Measurements from ENCODE around the gene SIX5.
"Not testable (repeated sequence)": the region's sequence is repeated elsewhere in the genome, so short reads cannot be mapped to it uniquely, and the experiment has no call there.

The SIX5 gene

DNA sequence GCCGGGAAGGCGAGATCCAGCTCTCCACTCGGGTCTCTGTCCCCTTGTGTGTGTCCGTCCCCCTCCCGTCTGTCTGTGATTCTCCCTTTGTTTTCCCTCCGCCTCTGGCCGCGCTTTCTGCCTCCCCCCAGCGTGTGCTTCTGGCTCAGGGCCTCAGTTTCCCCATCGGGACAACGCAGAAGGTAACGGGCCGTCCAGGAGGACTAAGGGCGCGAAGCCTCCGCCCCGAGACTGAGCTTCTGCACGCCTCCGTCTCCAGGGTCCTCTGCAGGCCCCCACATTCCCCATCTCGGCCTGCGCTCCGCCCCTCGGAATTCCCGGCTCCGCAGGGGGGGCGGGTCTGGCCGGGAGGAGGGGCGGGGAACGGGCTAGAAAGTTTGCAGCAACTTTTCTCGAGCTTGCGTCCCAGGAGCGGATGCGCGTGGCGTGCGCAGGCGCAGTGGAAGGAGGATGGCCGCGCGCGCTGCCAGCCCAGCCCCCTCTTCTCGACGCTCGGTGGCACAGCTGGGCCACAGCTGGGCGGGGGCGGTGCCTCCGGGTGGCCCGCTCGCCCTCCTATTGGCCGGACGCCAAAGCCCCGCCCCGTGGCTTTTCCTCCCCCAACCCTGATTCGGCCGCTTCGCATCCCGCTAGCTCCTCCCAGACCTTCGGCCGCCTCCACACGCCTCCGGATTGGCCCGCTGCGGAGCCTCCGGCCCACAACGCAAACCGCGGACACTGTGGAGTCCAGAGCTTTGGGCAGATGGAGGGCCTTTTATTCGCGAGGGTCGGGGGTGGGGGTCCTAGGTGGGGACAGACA, at the start of gene SIX5:
TSS of gene SIX5 (minus strand) at position 269 of the 799 bp plus-strand sequence. CDS start 408 bp downstream, outside the sequence.
- DNase-seq (ENCODE audit: low read depth): peak; percentile 88

DNA sequence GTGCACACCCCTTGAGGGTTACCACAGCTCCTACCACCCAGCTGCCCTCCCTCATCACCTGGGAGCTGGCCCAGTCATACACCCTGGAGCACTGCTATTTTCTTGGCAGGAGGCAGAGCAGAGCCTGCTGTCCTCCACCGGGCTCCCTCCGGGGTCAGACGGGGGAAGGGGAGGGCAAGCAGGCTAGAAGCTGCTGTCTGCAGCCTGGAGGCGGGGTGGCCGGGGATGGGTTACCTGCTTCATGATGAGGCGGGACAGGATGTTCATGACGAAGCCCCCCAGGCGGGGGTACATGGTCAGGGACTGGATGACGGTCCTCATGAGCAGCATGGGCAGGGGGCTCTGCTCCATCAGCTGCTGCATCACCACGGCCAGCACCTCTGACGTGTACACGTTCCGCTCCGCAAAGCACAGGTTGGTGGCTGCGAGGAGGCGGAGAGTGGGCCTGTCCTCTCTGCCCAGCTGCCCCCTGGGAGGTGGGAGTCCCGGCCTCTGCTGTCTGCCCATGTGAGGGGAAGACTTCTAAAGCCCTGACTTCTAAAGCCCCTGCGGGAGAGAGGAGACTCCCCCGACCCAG, 48.8 kb upstream of the SIX5 start:
- no peak for DNase-seq (ENCODE audit: low read depth)

DNA sequence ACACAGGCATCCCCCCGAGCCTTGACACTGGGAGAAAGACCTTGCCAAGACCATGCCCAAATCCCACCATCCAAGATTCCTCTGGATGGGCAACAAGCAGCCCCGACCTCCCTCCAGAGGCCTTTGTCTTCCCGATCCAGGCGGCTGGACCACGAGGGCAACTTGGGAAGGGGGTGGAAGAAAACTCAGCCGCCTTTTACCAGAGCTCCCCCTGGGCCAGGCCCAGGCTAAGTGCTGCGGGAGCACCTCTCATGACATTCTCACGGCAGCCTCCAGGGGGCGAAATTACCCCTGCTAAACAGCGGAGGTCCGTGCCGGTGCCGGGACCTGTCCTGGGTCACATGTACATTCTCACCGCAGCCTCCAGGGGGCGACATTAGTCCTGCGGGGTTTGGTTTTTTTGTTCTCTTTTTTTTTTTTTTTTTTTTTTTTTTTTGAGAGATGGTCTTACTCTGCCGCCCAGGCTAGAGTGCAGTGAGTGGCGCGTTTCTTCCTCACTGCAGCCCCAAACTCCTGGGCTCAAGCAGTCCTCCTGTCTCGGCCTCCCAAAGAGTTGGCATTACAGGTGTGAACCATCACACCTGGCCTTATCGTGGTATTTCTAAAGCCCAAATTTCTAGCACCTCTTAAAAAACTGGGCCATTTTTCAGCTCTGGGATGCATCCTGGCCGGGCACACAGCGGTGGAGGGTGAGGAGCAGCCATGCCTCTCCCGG, 48.1 kb upstream of the SIX5 start:
- peak; percentile 92 for DNase-seq (ENCODE audit: low read depth)

DNA sequence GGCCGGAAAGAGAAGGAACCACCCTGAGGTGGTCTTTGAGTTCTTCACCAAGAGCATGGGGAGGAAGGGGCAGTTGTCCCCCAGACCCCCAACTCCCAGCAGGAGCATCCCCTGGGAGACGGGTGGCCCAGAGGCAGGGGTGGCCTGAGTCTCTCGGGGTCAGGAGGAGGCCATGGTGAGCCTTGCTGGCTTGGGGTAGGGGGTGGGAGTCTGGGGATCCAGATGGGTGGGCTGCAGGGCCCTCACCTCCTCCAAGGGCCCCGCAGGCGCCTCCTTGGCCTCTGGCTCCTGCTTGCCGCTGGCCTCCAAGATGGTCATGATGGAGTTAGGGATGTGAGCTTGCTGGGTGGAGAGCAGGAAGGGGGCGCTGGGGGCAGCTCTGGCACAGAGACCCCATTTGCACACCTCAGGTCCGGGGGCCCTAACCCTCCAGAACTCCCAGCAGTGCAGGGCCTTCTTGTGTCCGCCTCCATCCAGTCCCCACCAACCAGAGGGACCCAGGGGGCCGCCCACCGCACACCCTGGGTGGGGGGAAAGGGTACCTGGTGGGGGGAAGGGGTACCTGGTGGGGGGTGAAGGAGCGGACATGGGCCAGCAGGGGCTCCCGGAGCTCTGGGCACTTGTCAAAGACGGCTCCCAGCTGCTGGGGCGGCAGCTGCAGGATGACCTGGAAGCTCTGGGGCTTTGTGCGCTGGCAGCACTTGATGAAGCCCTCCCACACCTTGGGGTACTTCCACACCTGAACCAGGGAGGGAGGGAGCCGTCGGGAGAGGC, 47.4 kb upstream of the SIX5 start:
- DNase-seq (ENCODE audit: low read depth): no peak

DNA sequence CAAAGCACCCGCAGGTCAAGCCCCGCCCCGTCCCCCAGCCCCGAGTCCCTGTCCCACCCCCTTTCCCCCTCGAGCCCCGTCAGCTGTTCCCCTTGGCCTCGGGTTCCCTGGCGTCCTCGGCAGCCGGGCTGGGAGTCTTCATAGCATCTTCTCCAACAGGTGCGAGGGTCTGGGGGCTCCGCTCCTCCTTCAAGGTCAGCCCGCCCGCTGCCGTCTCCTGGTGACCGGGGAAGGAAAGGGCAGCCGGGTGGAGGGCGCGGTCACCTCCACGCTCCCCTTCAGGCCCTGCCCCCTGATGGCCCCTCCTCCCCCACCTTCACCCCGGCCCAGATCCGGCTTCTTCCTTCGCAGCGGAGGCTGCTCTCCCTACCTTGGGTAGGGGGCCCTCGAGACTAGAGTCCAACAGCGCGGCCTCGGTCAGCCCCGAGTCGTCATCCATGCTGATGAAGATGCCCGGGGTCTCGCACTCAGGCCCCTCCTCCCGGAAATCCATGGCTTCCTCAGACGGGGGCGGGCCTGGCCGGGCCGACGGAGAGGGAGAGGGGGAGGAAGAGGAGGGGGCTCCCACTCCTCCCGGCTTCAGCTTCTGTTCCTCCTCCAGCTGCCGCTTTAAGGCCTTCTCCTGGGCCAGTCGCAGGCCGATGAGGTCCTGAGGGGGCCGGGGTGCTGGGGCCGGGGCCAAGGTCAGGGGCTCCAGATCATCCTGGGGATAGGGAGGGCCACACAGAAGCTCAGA, 46.6 kb upstream of the SIX5 start:
- no peak for DNase-seq (ENCODE audit: low read depth)

DNA sequence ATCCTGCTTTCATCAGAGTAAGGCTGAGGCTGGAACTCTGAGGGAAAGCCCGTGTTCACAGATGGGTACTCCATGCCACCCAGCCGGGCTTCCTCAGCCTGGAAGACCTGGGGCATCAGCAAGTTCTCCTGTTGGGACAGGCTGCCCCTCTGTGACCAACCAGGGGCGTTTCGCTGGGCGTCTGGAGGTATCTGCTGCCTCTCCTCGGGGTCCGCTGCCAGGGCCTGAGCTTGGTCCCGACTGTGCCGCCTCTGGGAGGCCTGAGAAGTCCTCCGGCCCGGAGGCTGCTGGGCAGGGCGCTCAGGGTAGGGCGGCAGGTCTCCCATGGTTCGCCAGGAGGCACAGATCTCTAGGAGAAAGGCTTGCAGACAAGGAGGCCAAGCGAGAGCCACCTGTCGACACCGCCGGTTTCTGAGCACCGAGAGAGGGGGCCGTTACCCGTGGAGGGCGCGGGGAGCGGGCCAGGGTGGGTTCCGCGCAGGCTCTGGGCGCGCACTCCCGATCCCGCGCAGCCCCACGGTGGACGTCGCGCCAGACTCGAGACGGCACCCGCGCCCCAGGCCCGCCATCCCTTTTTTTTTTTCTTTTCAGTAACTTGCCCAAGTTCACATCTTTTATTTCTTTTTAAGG, 45.9 kb upstream of the SIX5 start, which contains the start of gene RSPH6A:
TSS of gene RSPH6A (minus strand) at position 458 of the 630 bp plus-strand sequence. CDS start at position 326, 132 bp downstream.
- no peak for DNase-seq (ENCODE audit: low read depth)

DNA sequence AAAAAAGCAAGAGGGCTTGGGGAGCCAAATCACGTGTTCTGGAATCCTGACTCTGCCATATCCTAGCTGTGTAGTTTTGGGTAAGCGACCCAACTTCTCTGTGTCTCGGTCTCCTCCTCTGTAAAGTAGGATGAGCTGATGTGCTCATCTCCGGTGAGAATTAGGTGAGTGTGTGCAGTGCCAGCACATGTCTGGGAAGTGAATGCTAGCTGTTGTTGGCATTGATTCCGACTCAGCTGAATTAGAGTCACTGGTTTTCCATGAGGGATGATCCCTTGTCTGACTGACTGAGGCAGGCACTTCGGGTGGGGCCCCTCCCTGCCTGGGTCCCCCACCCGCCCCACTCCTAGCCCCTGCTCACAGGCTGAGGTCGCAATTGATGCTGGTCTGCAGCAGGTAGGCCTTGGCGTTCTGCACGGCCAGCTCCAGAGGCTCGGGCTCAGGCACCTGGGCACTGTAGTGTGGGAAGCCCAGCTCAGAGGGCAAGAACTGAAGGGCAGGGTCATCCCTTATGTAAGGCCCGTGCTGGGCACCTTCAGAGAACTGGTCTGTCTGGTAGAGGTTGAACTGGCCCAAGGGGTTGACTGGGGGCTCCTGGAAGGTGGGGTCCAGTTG, 45.2 kb upstream of the SIX5 start:
- no peak for DNase-seq (ENCODE audit: low read depth)

DNA sequence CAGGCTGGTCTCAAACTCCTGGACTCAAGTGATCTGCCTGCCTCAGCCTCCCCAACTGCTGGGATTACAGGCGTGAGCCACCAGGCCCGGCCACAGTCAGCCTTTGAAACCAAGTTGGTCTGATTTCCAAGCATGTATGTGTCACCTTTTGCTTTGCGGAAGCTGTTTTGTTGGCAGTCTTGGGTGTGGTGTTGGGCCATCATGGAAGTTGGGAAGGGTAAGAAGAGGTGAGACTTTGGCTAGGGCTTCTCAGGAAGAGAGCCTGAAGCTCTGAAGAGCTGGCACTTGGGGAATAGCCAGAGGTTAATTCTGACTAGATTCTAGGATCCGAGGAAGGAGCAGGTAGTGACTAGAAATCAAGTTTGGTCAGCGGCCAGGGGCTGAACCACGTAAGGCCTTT, 43.2 kb upstream of the SIX5 start:
- DNase-seq (ENCODE audit: low read depth): no peak

DNA sequence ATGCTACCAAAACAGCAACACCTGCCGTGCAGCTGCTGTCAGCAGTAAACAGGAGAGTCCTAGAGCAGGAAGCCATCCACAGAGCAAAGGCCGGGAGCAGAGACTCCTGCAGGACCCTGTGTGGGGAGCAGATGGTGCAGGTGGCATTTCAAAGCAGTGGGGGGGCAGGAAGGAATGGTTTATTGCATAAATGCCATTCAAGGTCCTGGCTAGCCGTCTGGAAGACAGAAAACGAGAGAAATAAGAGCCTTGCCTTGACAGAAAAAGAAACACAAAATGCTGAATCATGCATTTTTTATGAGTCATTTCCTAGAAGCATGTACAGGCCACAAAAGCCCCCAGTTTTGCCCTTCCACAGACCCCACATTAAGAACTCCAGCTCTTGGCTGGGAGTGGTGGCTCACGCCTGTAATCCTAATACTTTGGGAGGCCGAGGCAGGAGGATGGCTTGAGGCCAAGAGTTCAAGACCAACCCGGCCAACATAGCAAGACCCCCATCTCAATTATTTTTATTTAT, 40.6 kb upstream of the SIX5 start:
- no peak for DNase-seq (ENCODE audit: low read depth)

DNA sequence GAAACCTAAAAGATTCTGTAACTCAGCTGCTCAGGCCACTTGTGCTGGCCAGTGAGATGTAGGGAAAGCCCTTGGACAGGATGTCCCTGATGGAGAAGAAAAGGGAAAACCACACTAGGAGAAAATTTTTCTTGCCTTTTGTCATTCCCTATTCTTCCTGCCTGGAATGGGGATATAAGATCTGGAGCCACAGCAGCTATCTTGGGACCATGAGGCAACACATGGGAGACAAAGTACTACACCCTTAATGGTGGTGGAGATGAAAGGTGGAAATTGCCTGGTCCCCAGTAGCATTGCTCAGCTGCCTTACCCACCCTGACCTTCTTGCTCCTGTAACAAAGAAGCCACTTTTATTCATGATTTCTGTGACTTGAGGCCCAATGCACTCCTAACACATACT, 36.7 kb upstream of the SIX5 start:
- DNase-seq (ENCODE audit: low read depth): no peak

DNA sequence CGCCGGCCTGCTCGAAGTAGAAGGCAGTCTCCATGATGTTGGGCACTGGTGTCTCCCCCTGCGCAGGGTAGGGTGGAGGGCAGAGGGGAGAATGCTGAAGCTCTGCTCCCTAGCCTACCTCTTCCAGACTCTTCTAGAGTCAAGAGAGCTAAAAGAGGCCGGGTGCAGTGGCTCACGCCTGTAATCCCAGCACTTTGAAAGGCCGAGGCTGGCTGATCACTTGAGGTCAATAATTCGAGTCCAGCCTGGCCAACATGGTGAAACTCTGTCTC, 35.8 kb upstream of the SIX5 start:
- DNase-seq (ENCODE audit: low read depth): no peak

DNA sequence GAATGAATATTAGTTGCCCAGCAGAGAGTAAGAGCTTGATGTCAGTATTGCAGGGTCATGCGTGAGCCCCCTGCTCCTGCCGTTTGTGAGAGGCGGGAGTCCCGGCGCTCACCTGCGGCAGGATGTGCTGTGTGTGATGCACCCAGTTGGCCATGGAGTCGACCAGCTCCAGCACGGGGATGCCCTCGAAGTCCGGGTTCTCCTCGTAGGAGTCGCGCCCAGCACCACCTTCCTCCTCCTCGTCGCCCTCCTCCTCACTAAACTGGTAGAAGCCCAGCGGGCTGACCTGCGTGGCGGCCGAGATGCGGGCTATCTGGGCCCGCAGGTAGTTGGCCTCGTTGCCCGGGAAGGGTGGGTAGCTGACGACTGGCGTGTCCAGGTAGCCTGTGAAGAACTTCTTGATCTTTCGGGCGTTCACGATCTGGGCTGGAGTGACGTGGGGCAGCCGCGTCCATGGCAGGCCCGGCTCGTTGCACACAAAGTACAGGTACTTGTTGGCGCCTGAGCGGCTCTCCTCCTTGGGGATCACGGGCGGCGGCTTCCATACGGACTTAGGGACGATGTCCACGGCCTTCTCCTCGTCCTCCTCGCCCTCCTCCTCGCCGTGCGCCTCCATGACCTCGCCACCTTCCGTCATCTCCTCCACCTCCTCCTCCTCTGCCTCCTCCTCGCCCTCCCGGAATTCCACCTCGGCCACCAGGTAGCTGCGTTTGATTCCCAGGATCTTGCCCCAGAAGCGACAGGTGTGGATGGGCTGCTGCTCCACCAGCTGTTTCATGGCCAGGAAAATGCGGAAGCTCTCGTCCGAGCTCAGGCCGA, 35.3 kb upstream of the SIX5 start:
- no peak for DNase-seq (ENCODE audit: low read depth)

DNA sequence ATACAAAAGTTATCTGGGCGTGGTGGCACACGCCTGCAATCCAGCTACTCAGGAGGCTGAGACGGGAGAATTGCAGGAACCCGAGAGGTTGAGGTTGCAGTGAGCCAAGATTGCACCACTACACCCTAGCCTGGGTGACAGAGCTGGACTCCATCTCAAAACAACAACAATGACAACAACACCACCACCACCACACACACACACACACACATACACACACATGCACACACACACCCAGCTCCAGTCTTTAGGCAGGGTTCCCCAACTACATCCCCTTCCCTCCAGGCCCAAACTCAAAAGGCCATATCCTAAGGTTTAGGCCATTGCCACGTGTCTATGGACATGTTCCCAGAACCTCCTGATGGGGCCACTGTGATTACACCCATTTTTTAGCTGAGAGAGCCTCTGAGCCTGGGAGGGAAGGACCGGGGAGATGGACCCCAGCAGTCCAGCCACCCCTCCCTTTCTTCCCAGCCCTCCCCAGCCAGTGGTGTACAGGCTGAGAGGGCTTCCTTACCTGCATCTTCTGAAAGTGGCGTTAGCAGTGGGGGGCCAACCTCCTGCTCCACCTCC, 32.6 kb upstream of the SIX5 start:
- DNase-seq (ENCODE audit: low read depth): no peak

DNA sequence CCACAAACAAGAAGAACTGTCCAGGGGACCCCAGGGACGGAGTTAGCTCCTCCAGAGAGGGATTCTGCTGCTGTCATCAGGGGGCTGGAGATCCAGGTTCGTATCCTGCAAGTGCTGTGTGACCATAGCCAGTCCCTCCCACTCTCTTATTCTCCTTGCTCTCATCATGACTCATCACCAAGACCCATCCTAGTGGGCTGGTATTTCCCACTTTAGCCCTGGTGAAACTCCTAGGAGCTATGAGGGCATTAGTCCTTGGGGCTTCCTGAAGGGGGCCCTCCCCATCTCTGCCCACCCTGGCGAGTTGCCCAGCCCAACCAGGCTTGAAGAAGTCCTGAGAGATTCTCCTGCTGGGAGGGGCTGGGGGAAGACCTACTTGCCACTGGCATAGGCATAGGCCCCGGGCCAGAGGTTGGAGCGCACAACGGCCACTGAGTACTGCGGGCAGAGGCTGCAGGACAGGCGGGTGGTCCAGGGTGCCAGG, 31.1 kb upstream of the SIX5 start:
- DNase-seq (ENCODE audit: low read depth): no peak

DNA sequence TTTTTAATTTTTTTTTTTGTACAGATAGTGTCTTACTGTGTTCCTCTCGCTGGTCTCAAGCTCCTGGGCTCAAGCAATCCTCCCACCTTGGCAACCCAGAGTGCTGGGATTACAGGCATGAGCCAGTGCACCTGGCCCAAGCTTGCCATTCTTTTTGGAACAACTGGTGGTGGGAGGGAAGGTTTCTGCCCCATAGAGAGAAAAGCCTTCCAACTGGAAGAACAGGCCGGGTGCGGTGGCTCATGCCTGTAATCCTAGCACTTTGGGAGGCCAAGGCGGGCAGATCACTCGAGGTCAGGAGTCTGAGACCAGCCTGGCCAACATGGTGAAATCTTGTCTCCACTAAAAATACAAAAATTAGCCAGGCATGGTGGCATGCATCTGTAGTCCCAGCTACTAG, 30.5 kb upstream of the SIX5 start:
- not testable (repeated sequence) for DNase-seq (ENCODE audit: low read depth)

DNA sequence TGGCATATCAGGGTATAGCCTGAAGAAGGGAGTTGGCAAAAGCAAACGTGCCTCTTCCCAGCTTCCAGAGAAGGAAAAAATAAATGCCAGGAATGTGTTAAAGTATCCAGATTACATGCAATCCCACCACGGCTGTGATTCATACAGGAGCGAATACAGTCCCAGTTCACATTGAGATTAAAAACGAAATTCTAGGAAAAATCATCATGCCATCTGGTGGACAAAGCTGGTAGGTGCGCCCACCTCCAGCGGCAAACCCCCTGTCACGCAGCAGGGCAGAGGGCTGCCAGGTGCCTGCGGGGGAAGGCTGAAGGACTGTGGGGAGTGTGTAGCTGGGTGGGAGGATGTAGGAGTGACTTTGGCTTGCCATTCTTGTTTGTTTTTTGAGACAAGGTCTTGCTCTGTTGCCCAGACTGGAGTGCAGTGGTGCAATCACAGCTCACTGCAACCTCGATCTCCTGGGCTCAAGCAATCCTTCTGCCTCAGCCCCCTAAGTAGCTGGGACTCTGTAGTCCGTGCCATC, 30.0 kb upstream of the SIX5 start:
- peak; percentile 41 for DNase-seq (ENCODE audit: low read depth)

DNA sequence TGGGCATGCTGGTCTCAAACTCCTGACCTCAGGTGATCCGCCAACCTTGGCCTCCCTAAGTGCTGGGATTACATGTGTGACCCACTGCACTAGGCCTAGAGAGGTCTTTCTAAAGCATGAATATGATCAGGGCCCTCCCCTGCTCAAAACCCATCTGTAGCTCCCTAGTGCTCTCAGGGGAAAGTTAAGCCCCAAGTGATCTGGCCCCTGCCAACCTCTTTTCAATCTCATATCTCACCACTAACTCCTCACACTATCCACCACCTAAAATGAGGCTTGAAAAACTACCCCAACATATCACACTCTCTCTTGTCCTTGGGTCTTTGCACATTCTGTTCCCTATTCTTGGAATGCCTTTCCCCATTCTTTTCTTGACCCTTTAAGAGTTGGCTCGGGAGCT, 25.6 kb upstream of the SIX5 start:
- DNase-seq (ENCODE audit: low read depth): no peak

DNA sequence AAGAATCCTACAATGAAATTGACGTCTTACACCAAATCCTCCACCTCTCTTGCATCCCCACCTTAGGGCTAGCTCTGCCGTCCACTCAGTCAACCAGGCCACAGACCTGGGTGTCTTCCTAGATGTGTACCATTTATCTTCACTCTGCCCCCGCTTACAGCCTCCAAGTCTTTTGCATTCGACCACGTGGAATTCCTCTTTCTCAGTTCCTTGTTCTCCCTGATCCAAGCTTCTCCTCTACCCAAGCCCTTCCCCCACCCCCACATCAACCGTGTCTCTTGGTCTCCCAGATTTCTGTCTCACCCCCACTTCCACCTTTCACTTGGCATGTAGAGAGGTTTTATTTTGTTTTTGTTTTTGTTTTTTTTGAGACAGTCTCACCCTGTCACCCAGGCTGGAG, 24.8 kb upstream of the SIX5 start:
- no peak for DNase-seq (ENCODE audit: low read depth)

DNA sequence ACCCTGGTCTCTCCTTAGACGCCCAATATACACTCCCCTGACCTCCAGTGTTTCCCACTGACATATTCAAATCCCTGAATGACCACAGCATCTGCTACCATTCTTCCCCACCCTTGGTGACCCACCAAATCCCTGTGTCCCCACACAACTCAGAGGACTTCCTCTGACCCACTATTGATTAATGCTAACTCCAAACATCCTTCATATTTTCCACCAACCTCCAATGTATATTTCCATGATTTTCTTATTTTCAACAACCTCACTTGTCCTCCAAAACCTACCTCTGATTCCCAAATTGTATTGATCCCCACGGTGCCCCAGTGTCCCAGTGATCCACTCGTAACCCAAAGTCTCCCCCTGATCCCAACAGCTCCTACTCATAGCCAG, 24.1 kb upstream of the SIX5 start:
- DNase-seq (ENCODE audit: low read depth): no peak
